B cell (primary cell): ENCODE measurements around the gene SASH1.

Experiments used
- EZH2 ChIP-seq: IDR thresholded peaks from 2 replicates; pipeline ENCODE4 v1.6.1; 2012; ENCODE audit warnings: borderline replicate concordance, low read depth, mild to moderate bottlenecking, moderate library complexity, low read length; ENCODE audit not compliant: insufficient read depth, poor library complexity, severe bottlenecking
- TF ChIP-seq, protein P1 (sequence below): fragments of 200-600 bp; IDR thresholded peaks from one replicate; pipeline ENCODE4 v1.8.0; 2022; ENCODE audit warnings: antibody characterized with exemption, mild to moderate bottlenecking

DNA sequence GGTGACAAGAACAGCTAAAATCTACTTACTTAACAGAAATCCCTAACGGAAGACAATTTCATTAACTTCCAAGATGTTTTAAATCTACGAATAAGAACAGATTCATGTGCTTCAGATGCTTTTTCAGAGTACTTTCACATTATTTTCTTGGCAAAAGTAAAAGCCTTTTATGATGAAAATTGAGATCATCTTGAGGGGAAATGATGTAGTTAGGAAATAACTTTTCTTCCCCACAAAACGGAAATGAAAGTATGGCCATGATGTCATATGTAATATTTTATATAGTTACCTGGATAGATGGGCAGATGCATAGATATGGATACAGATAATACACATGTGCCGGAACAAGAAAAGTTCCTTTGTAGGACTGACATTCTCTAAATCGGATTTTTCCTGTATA lies 32.8 kb downstream of the SASH1 start:
- TF ChIP-seq, protein P1, sequence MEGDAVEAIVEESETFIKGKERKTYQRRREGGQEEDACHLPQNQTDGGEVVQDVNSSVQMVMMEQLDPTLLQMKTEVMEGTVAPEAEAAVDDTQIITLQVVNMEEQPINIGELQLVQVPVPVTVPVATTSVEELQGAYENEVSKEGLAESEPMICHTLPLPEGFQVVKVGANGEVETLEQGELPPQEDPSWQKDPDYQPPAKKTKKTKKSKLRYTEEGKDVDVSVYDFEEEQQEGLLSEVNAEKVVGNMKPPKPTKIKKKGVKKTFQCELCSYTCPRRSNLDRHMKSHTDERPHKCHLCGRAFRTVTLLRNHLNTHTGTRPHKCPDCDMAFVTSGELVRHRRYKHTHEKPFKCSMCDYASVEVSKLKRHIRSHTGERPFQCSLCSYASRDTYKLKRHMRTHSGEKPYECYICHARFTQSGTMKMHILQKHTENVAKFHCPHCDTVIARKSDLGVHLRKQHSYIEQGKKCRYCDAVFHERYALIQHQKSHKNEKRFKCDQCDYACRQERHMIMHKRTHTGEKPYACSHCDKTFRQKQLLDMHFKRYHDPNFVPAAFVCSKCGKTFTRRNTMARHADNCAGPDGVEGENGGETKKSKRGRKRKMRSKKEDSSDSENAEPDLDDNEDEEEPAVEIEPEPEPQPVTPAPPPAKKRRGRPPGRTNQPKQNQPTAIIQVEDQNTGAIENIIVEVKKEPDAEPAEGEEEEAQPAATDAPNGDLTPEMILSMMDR, result no peak
- TF ChIP-seq EZH2, result no peak
